Endothelial cell of umbilical vein (primary cell): ENCODE measurements around the gene MYEOV. TPM values are rescaled to one million over a fixed set of nuclear protein-coding genes. Genes with fewer than 3 reads are reported as not detected.

Experiments used
- BruUV-seq: library from RNA; stranded (reverse); fragments of 400-500 nt; replicated peaks from 2 replicates; lab custom pipeline; 2021; lab: Mats Ljungman, UMichigan
- CTCF ChIA-PET: fragments of 300-600, 350-600 bp; sonication (Branson Sonifier 250); formaldehyde crosslinking; loops from one replicate; lab custom pipeline; 2021; ENCODE audit warnings: antibody characterized with exemption, inconsistent platforms; lab: Charles Lee
- POLR2A ChIA-PET: fragments of 300-600, 350-600 bp; sonication (Branson Sonifier 250); formaldehyde crosslinking; loops from one replicate; lab custom pipeline; 2021; ENCODE audit warnings: antibody characterized with exemption, inconsistent platforms; lab: Charles Lee
- DNase-seq: peaks from one replicate; pipeline ENCODE4 v3.0.0-alpha.2; 2011; ENCODE audit warnings: low read depth, low spot score
- FAIRE-seq: peaks from 2 replicates; lab custom pipeline; 2011; peaks lifted over from hg19 to GRCh38; lab: Jason Lieb, UNC
- H2AFZ ChIP-seq: 2 replicates; pipeline ENCODE4 v1.6.0; 2012; ENCODE audit warnings: low read depth, low read length, control low read depth, inconsistent platforms
- H3K27ac ChIP-seq: 2 replicates; pipeline ENCODE4 v1.5.1; 2011; ENCODE audit warnings: low read depth, mild to moderate bottlenecking, control low read depth, low read length, moderate library complexity; ENCODE audit not compliant: insufficient read depth
- H3K27me3 ChIP-seq, 2 experiments: 2 replicates each; pipeline versions ENCODE4 v1.6.0 to v1.6.1; 2011; ENCODE audit warnings: low read length in 2 of 2, mixed read lengths in 1 of 2; ENCODE audit not compliant: control insufficient read depth in 2 of 2, insufficient read depth in 2 of 2
- H3K36me3 ChIP-seq, 2 experiments: 2 replicates in 1 of 2; 3 replicates in 1 of 2; pipeline ENCODE4 v1.5.1; 2011; ENCODE audit warnings: low read length in 2 of 2, mild to moderate bottlenecking in 1 of 2, moderate library complexity in 1 of 2; ENCODE audit not compliant: control insufficient read depth in 2 of 2, insufficient read depth in 2 of 2; ENCODE audit errors: extremely low read depth in 1 of 2
- H3K4me1 ChIP-seq: 3 replicates; pipeline ENCODE4 v1.5.1; 2011; ENCODE audit warnings: mild to moderate bottlenecking, low read length; ENCODE audit not compliant: control insufficient read depth, insufficient read depth; ENCODE audit errors: extremely low read depth
- H3K4me2 ChIP-seq: 2 replicates; pipeline ENCODE4 v1.6.1; 2011; ENCODE audit warnings: low read length, control low read depth, mixed read lengths; ENCODE audit not compliant: insufficient read depth
- H3K4me3 ChIP-seq, 3 experiments: fragments of 200-600 bp in 1 of 3; sonication (generic), shearing (Covaris generic) in 1 of 3; replicated peaks in 1 of 3; 2 replicates each; pipeline ENCODE4 v1.5.1; 2011 to 2016; ENCODE audit warnings: control low read depth in 3 of 3, low read length in 3 of 3, mild to moderate bottlenecking in 2 of 3, inconsistent platforms in 1 of 3, low read depth in 1 of 3, moderate library complexity in 1 of 3; ENCODE audit not compliant: insufficient read depth in 1 of 3
- H3K79me2 ChIP-seq: 2 replicates; pipeline ENCODE4 v1.6.0; 2012; ENCODE audit warnings: low read length, inconsistent platforms; ENCODE audit not compliant: control insufficient read depth, insufficient read depth
- H3K9ac ChIP-seq: replicated peaks from 2 replicates; pipeline ENCODE3; 2011; ENCODE audit warnings: low read length, control low read depth; ENCODE audit not compliant: insufficient read depth; ENCODE audit errors: extremely low read depth
- H3K9me1 ChIP-seq: replicated peaks from 3 replicates; pipeline ENCODE4 v1.6.0; 2011; ENCODE audit warnings: mild to moderate bottlenecking, low read length; ENCODE audit not compliant: control insufficient read depth, insufficient read depth; ENCODE audit errors: extremely low read depth
- H3K9me3 ChIP-seq: replicated peaks from 2 replicates; pipeline ENCODE4 v1.5.1; 2012; ENCODE audit warnings: low read length, inconsistent platforms; ENCODE audit not compliant: control insufficient read depth, insufficient read depth
- H4K20me1 ChIP-seq: replicated peaks from 2 replicates; pipeline ENCODE3; 2011; ENCODE audit warnings: mild to moderate bottlenecking, low read length; ENCODE audit not compliant: control insufficient read depth, insufficient read depth; ENCODE audit errors: extremely low read depth
- EZH2 ChIP-seq: IDR thresholded peaks from 2 replicates; pipeline ENCODE4 v1.6.1; 2012; ENCODE audit warnings: borderline replicate concordance, low read depth, mild to moderate bottlenecking, moderate library complexity, low read length, inconsistent platforms; ENCODE audit not compliant: severe bottlenecking
- FOS ChIP-seq: IDR thresholded peaks from 2 replicates; pipeline ENCODE4 v1.6.1; 2011; ENCODE audit warnings: mild to moderate bottlenecking, low read length, moderate library complexity, borderline replicate concordance; ENCODE audit not compliant: insufficient read depth
- GATA2 ChIP-seq: IDR thresholded peaks from 2 replicates; pipeline ENCODE4 v1.7.0; 2011; ENCODE audit warnings: low read depth, mild to moderate bottlenecking, moderate library complexity, mixed read lengths, low read length; ENCODE audit not compliant: insufficient read length, insufficient read depth
- JUN ChIP-seq: IDR thresholded peaks from 2 replicates; pipeline ENCODE4 v1.6.1; 2011; ENCODE audit warnings: borderline replicate concordance, low read depth; ENCODE audit not compliant: insufficient read length, insufficient read depth
- MYC ChIP-seq: IDR thresholded peaks from one replicate; pipeline ENCODE4 v1.6.1; 2011; ENCODE audit warnings: mild to moderate bottlenecking, low read depth, low read length
- POLR2A ChIP-seq: IDR thresholded peaks from 2 replicates; pipeline ENCODE4 v1.6.1; 2012; ENCODE audit warnings: low read depth, mild to moderate bottlenecking, control low read depth, low read length
- POLR2AphosphoS5 ChIP-seq: IDR thresholded peaks from 2 replicates; pipeline ENCODE4 v1.6.1; 2012; ENCODE audit warnings: low read depth, mild to moderate bottlenecking, control low read depth, low read length, moderate library complexity; ENCODE audit not compliant: insufficient read depth
- dilution Hi-C: fragments of 300-500 bp; cut with MboI; formaldehyde crosslinking; loops from one replicate; pipeline ENCODE4 v1.15.0; 2019; ENCODE audit warnings: low sequenced_read_pairs; ENCODE audit not compliant: extremely low pct_ligation_motif_present
- intact Hi-C: fragments of 100-400 bp; cut with micrococcal nuclease; formaldehyde crosslinking; loops from one replicate; pipeline ENCODE4 v1.10.0; 2022
- polyA plus RNA-seq, 4 experiments: library from polyadenylated mRNA; depleted of rRNA in 3 of 4; stranded (reverse) in 3 of 4; unstranded in 1 of 4; fragments of >200 nt; gene quantifications; 2 replicates each; pipeline versions ENCODE4 v1.2.1 to v1.2.3, GENCODE V29; 2011 to 2012; ENCODE audit warnings: missing spikeins in 1 of 4
- total RNA-seq: library from RNA; stranded (reverse); gene quantifications from 2 replicates; pipeline ENCODE4 v1.2.3, GENCODE V29; 2021
- TF ChIP-seq, protein P1 (sequence below): IDR thresholded peaks from 2 replicates; pipeline ENCODE4 v1.6.1; 2011; ENCODE audit not compliant: insufficient read depth, insufficient read length
- TF ChIP-seq, protein P2 (sequence below), 2 donors: IDR thresholded peaks; 1 replicate in 1 of 2; 2 replicates in 1 of 2; pipeline ENCODE4 v1.5.1; 2011; ENCODE audit warnings: low read length in 2 of 2, mild to moderate bottlenecking in 2 of 2, moderate library complexity in 2 of 2, control low read depth in 1 of 2, inconsistent platforms in 1 of 2, low read depth in 1 of 2; ENCODE audit not compliant: insufficient read depth in 1 of 2; ENCODE audit errors: extremely low read depth in 1 of 2

The MYEOV gene
- total and polyA plus RNA-seq, 2 donors (not counting 3 experiments of a cell fraction or from before 2014, with no cell fraction given): 3.8 to 14.4 TPM

DNA sequence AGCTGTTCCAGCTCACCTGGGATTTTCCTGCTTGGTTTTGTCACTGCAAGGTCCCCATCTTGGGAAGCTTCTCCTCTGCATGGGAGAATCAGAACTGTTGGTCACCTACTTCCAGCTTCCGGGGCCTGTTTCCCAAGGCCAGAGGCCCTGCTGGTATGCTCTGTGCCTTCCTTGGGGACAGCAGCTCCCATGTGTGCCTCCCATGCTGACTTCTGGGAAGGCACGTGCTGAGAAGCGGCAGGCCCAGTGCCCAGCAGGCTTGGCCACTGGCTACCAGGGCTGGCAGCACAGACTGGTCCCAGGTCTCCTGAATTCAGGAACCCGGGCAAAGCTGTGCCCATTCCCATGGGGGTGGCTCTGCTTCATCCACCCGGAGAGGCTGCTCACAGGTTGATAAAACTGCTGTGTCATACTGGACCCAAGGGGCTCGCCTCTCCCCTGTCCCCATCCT lies 33.8 kb downstream of the MYEOV start:
- TF ChIP-seq POLR2A (no peak), POLR2AphosphoS5 (no peak), GATA2 (no peak), MYC (no peak)
- Histone ChIP-seq H4K20me1 (no peaks in the 10 kb centered on the region), H3K27ac (no peak overlapping the region), H2AFZ (no peak overlapping the region), H3K9ac (no peak overlapping the region), H3K9me3 (no peaks in the 10 kb centered on the region), H3K4me2 (no peak overlapping the region), H3K36me3 (no peaks in the 10 kb centered on the region), H3K4me3 (no peak overlapping the region), H3K4me1 (no peaks in the 10 kb centered on the region), H3K27me3 (no peaks in the 10 kb centered on the region), H3K79me2 (peaks cover 22% of the 10 kb centered on the region), H3K9me1 (no peaks in the 10 kb centered on the region)
- intact Hi-C loops: no loop called here
- CTCF ChIA-PET: no interaction called here
- BruUV-seq: no TSS peak
- dilution Hi-C loops: no loop called here
- DNase-seq (no peak), FAIRE-seq (no peak)
- POLR2A ChIA-PET: no interaction called here

DNA sequence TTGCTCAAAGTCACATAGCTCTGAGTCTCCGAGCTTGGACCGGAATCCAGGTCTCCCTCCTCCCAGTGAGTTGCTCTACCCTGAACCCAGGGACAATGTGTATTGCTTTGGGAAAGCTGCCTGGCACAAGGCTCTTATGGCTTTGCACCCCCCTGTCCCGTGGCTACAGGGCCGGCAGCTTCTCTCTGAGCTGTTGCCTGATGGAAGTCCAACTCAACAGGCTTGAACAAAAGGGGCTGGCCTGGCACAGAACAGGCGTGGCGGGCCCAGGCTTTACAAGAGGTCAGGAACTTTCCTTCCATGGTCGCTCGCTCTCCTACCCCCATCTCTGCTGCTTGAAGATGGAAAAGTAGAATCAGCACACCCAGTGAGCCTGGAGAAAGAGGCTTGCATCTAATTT lies 34.3 kb downstream of the MYEOV start:
- no peaks in the 10 kb centered on the region for H3K9me3 ChIP-seq
- no peak overlapping the region for H3K27ac ChIP-seq
- H3K79me2 ChIP-seq: peaks cover 18% of the 10 kb centered on the region
- no peaks in the 10 kb centered on the region for H3K36me3 ChIP-seq
- dilution Hi-C loops (no loop called here), intact Hi-C loops (no loop called here)
- TF ChIP-seq FOS (no peak), EZH2 (no peak), GATA2 (no peak), POLR2A (no peak), JUN (no peak), POLR2AphosphoS5 (no peak), MYC (no peak)
- TF ChIP-seq, protein P1, sequence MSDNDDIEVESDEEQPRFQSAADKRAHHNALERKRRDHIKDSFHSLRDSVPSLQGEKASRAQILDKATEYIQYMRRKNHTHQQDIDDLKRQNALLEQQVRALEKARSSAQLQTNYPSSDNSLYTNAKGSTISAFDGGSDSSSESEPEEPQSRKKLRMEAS: no peak
- TF ChIP-seq, protein P2, sequence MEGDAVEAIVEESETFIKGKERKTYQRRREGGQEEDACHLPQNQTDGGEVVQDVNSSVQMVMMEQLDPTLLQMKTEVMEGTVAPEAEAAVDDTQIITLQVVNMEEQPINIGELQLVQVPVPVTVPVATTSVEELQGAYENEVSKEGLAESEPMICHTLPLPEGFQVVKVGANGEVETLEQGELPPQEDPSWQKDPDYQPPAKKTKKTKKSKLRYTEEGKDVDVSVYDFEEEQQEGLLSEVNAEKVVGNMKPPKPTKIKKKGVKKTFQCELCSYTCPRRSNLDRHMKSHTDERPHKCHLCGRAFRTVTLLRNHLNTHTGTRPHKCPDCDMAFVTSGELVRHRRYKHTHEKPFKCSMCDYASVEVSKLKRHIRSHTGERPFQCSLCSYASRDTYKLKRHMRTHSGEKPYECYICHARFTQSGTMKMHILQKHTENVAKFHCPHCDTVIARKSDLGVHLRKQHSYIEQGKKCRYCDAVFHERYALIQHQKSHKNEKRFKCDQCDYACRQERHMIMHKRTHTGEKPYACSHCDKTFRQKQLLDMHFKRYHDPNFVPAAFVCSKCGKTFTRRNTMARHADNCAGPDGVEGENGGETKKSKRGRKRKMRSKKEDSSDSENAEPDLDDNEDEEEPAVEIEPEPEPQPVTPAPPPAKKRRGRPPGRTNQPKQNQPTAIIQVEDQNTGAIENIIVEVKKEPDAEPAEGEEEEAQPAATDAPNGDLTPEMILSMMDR (IDR thresholded peaks at IDR 0.05; ENCODE audit: extremely low read depth in 1 of 2, insufficient read depth in 1 of 2, low read depth in 1 of 2, low read length in 2 of 2): no peak
- ChIA-PET POLR2A (no interaction called here), CTCF (no interaction called here)
- H3K4me2 ChIP-seq: no peak overlapping the region
- BruUV-seq: no TSS peak
- no peaks in the 10 kb centered on the region for H3K4me1 ChIP-seq
- FAIRE-seq (no peak), DNase-seq (no peak)
- no peak overlapping the region for H2AFZ ChIP-seq
- no peak overlapping the region for H3K9ac ChIP-seq
- no peak overlapping the region for H3K4me3 ChIP-seq
- no peaks in the 10 kb centered on the region for H3K27me3 ChIP-seq
- H4K20me1 ChIP-seq: no peaks in the 10 kb centered on the region
- H3K9me1 ChIP-seq: no peaks in the 10 kb centered on the region
